Adrenal gland (tissue), 5 donors: Measurements from ENCODE around the gene NDUFV3.

Experiments used
- CTCF ChIP-seq, 6 experiments: fragments of 450-650 bp in 4 of 6; fragments of 200-600 bp in 2 of 6; sonication (generic) in 1 of 6; IDR thresholded peaks; 1 replicate in 5 of 6; 2 replicates in 1 of 6; pipeline versions ENCODE4 v1.5.1 to v1.8.0; 2016 to 2021; ENCODE audit warnings: antibody characterized with exemption in 6 of 6, mild to moderate bottlenecking in 2 of 6, moderate library complexity in 1 of 6
- POLR2A ChIP-seq, 2 donors: fragments of 450-650 bp; IDR thresholded peaks; one replicate each; pipeline ENCODE4 v1.6.1; 2017; ENCODE audit warnings: antibody characterized with exemption in 2 of 2, mild to moderate bottlenecking in 2 of 2, moderate library complexity in 1 of 2
- donor health status: DM: no; HTN: no; CAD: no.

GRCh38 chr21:42939582-42940413 is 46.7 kb downstream of the NDUFV3 start:
- TF ChIP-seq POLR2A (IDR thresholded peaks at IDR 0.05) = no peak
- TF ChIP-seq CTCF (IDR thresholded peaks at IDR 0.05) = no peak
